HG03571 (cell line): ENCODE data around the gene HIPK2.
"Not testable (repeated sequence)": the region's sequence is repeated elsewhere in the genome, so short reads cannot be mapped to it uniquely, and the experiment has no call there.

Experiments
- ATAC-seq: cut with Tn5 transposase; IDR thresholded peaks from one replicate; pipeline ENCODE4 v1.9.1; 2021; ENCODE audit not compliant: unreplicated experiment

Gene HIPK2

GRCh38 chr7:139557857-139558581 lies 219.8 kb downstream of the HIPK2 start:
- no peak for ATAC-seq

DNA sequence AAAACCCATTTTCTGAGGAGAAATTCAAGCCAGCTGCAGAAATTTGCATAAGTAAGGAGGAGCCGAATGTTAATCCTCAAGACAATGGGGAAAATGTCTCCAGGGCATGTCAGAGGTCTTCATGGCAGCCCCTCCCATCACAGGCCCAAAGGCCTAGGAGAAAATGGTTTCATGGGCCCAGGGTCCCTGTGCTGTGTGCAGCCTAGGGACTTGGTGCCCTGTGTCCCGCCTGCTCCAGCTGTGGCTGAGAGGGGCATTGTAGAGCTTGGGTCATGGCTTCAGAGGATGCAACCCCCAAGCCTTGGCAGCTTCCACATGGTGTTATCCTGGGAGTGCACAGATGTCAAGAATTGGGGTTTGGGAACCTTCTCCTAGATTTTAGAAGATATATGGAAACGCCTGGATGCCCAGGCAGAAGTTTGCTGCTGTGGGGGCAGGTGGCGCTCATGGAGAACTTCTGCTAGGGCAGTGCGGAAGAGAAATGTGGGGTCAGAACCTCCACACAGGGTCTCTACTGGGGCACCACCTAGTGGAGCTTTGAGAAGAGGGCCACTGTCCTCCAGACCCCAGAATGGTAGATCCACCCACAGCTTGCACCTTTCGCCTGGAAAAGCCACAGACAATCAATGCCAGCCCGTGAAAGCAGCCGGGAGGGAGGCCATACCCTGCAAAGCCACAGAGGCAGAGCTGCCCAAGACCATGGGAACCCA lies 223.7 kb downstream of the HIPK2 start:
- not testable (repeated sequence) for ATAC-seq

DNA sequence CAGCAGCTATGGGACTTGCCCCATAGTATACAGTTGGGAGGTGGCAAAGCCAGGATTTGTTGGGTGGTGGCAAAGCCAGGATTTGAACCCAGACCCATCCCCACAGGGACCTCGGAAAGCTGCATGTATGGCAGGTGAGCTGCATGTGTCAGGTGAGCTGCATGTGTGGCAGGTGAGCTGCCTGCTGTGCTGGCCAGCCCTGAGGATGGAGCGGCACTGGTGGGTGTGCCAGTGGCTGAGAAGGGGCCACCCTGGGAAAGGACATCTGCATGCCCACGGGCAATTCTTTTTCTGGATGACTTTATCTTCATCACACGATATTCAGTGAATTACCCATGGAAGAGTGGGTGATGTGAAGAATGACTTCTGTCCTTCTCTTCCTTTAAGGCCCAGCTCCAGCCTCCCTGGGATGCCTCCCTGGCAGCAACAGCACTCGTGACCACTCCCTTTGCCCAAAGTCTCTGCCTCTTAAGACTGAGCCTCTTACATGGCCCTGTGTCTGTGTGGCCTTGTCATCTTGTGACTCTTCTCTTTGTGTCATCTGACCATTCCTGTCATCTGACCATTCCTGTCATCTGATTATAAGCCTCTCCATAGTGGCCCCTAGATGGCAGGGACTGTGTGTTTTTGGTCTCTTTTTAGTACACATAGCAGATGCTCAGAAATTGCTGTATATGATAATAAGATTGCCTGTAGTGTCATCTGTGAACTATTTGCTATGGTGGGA lies 229.3 kb downstream of the HIPK2 start:
- no peak for ATAC-seq

GRCh38 chr7:139544645-139545044 lies 233.2 kb downstream of the HIPK2 start:
- no peak for ATAC-seq

GRCh38 chr7:139543801-139544603 lies 233.8 kb downstream of the HIPK2 start:
- ATAC-seq = no peak

- no peak for ATAC-seq
These were observed 235.3 kb downstream of the HIPK2 start for GRCh38 chr7:139542308-139543151.

GRCh38 chr7:139541600-139542307 lies 236.0 kb downstream of the HIPK2 start:
- ATAC-seq = no peak

GRCh38 chr7:139540203-139540602 lies 237.6 kb downstream of the HIPK2 start:
- ATAC-seq = no peak

DNA sequence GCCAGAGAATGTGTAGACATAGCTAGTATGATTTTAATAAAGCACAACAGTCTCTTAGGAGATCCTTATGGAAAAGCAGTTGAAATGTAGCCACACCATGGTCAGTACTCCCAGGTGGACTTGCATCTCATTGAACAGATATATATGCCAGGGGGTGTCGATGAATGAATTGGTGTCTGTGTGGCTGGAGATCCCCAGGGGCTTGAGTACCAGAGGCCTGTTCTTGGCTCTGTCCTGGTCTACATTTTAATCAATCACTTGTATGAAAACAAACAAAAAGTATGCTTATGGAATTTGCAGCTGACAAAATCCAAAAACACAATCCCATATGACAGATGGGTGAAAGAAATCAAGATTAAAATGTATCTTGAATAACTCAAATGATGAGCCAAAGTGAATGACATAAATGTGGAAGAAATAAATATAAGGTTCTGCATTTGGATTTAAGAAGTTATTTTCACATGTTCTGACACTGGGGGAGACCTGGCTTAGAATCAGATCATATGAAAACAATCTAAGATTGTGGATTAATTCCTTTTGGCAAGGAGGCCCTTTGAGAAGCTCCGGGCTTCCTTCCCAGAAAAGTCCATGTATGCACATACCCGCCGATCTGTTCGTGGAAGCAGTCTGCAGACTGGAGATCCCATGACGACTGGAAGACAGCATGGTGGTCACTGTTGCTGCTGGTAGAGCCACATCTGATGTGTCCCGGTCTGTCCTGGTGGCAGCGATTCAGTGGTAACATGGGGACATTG lies 238.7 kb downstream of the HIPK2 start:
- no peak for ATAC-seq

- no peak for ATAC-seq
These were observed 241.6 kb downstream of the HIPK2 start for GRCh38 chr7:139536152-139536551.

- ATAC-seq = no peak
These were observed 242.7 kb downstream of the HIPK2 start for GRCh38 chr7:139534966-139535651.

DNA sequence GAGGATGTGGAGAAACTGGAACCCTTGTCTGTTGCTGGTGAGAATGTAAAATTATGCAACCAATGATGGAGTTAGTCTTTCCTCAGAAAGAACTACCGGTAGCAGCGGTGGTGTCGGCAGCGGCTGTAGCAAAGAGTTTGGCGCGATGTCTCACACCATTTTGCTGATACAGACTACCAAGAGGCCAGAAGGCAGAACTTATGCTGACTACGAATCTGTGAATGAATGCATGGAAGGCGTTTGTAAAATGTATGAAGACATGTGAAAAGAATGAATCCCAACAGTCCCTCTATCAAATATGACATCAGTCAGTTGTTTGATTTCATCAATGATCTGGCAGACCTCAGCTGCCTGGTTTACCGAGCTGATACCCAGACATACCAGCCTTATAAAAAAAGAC lies 243.7 kb downstream of the HIPK2 start:
- ATAC-seq = no peak

DNA sequence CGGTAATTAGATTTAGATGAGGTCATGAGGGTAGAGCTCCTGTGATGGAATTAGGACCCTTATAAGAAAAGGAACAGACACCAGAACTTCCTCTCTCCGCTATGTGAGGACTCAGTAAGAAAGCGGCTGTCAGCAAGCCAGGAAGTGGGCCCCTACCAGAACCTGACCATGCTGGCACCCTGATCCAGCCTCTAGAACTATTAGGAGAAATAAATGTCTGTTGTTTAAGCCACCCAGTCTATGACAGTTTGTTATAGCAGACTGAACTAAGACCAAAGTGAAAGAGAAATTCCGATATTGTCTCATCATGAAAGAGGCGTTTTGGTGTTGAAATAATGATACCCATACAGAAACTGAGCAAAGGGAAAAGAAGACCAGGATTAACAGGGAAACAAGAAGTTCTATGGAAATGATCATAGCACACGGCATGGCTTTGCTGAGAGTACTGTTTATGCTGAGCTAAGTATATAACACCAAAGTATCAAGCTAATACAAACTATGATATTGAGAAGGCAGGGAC lies 245.1 kb downstream of the HIPK2 start:
- ATAC-seq = no peak

DNA sequence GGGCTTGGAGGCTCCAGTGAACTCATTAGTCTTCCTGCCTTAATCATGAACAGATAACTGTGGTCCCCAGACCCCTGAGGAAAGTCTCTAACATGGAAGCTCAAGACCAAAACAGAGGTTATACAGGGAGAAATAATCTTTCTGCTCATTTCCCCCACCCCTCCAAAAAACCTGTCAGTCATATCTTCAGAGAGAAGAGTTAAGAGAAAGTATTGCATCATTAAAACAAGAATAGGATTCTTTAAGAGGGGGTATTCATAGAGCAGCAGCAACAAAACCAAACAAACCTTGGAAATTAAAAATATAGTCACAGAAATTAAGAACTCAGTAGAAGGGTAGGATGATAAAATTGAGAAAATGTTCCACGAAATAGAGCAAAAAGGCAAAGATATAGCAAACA lies 246.7 kb downstream of the HIPK2 start:
- ATAC-seq = no peak

DNA sequence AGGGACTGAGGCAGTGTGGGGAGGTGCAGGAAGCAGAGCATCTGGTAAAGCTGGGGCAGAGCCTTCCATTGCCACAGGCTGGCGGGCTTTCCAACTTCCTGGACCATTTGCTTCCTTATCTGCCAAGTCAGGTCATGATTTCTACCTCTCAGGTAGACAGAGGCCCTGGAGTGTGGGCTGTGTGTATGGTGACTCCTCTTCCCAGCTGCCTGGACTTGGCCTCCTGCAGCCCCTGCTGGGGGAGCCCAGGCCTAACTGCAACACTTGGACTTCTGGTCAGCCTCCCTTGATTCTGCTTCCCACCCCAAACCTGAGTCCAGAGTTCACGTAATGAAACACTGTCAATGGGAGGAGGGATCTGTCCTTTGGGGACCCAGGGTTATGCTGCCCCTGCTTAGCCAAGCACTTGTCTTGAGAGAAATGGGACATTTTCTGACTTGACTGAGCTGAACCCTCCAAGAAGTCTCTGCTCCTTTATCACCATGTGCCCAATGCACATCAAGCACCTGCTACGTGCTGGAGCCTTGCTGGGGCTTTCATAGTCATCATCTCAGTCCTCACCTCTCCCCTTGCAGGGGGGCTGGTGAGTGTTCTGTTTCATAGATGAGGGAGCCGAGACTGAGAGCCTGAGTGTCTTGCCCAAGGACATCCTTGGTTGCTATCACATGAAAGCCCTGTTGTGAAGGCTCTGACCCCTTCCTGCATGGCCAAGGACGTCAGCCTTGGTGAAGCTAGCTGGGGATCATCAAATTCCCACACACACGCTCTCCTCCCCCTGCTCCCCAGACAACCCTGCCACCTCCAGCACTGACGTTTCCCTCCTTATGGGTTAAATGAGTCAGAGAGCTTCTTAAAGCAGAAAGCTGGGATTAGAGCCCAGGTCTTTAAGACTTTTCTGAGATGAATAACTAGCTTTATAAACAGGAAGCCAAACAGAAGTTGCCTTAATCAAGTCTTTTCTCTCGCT lies 250.9 kb downstream of the HIPK2 start:
- ATAC-seq = no peak

DNA sequence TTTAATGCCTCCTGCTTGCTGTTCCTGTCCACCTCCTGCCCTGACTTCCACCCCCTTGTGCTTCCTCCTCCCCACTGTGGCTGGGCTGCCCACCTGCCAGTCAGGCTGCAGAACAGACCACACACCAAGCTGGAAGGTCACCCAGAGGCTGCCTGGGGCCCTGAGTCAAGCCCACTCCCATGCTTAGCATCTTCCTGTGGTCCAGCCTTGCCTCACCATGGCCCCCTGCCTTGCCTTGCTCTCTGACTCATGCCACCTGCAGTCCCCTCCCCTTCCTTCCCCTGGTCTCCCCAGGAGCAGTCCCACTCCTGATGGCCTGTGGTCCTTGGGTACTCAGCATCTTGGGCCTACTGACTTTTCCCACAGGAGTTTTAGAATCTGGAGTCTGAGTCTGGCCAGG lies 252.0 kb downstream of the HIPK2 start:
- no peak for ATAC-seq

GRCh38 chr7:139525239-139525638 lies 252.6 kb downstream of the HIPK2 start:
- no peak for ATAC-seq
